H1 (cell line): ENCODE data around the gene IL36RN. TPM values are rescaled to one million over a fixed set of nuclear protein-coding genes. Genes with fewer than 3 reads are reported as not detected.

Experiments used
- CTCF ChIA-PET: fragments of 300-600 bp; sonication (Branson Sonifier 250); formaldehyde crosslinking; loops from one replicate; lab custom pipeline; 2021; ENCODE audit not compliant: partially characterized antibody; lab: Charles Lee
- POLR2A ChIA-PET: fragments of 300-600 bp; sonication (Branson Sonifier 250); formaldehyde crosslinking; loops from one replicate; lab custom pipeline; 2021; ENCODE audit warnings: inconsistent platforms; ENCODE audit not compliant: partially characterized antibody; lab: Charles Lee
- DNase-seq, 2 experiments: peaks; one replicate each; pipeline versions ENCODE4 v3.0.0 to v3.0.0-alpha.2; 2010 to 2022; ENCODE audit warnings: low spot score in 2 of 2, low read depth in 1 of 2, mixed read lengths in 1 of 2
- FAIRE-seq: peaks from 2 replicates; lab custom pipeline; 2011; peaks lifted over from hg19 to GRCh38; lab: Jason Lieb, UNC
- H2AFZ ChIP-seq: 2 replicates; pipeline ENCODE4 v1.8.1; 2012; ENCODE audit warnings: low read length, inconsistent platforms
- H2AK5ac ChIP-seq: 2 replicates; pipeline ENCODE4 v1.6.1; 2013; ENCODE audit warnings: low read depth, low read length
- H2BK120ac ChIP-seq: replicated peaks from 2 replicates; pipeline ENCODE3; 2013; ENCODE audit warnings: low read depth, low read length, inconsistent platforms
- H2BK12ac ChIP-seq: 2 replicates; pipeline ENCODE4 v1.6.1; 2013; ENCODE audit warnings: low read depth, low read length
- H2BK15ac ChIP-seq: 2 replicates; pipeline ENCODE4 v1.6.1; 2013; ENCODE audit warnings: low read length
- H2BK20ac ChIP-seq: 2 replicates; pipeline ENCODE4 v1.6.1; 2013; ENCODE audit warnings: low read length
- H2BK5ac ChIP-seq: 2 replicates; pipeline ENCODE4 v1.6.1; 2013; ENCODE audit warnings: low read depth, low read length
- H3K14ac ChIP-seq: 2 replicates; pipeline ENCODE4 v1.6.1; 2013; ENCODE audit warnings: inconsistent platforms; ENCODE audit not compliant: insufficient read length
- H3K18ac ChIP-seq: 2 replicates; pipeline ENCODE4 v1.6.1; 2013; ENCODE audit warnings: low read length; ENCODE audit errors: extremely low read depth
- H3K23ac ChIP-seq: 2 replicates; pipeline ENCODE4 v1.6.1; 2013; ENCODE audit warnings: inconsistent platforms; ENCODE audit not compliant: insufficient read length
- H3K23me2 ChIP-seq: 2 replicates; pipeline ENCODE4 v1.6.1; 2013; ENCODE audit warnings: low read depth, low read length
- H3K27ac ChIP-seq: 2 replicates; pipeline ENCODE4 v1.6.1; 2011; ENCODE audit warnings: low read depth, low read length, inconsistent platforms
- H3K27me3 ChIP-seq, 4 experiments: replicated peaks in 1 of 4; 1 replicate in 1 of 4; 2 replicates in 3 of 4; pipeline versions ENCODE4 v1.6.1 to v1.8.1; 2011 to 2013; ENCODE audit warnings: low read length in 3 of 4, mild to moderate bottlenecking in 3 of 4, inconsistent platforms in 2 of 4, mixed read lengths in 2 of 4, moderate library complexity in 1 of 4; ENCODE audit not compliant: control insufficient read depth in 3 of 4, insufficient read depth in 3 of 4; ENCODE audit errors: extremely low read depth in 1 of 4
- H3K36me3 ChIP-seq, 4 experiments: 2 replicates each; pipeline versions ENCODE4 v1.6.1 to v1.8.1; 2011 to 2013; ENCODE audit warnings: mild to moderate bottlenecking in 4 of 4, low read length in 3 of 4, moderate library complexity in 2 of 4, control low read depth in 1 of 4, inconsistent platforms in 1 of 4; ENCODE audit not compliant: insufficient read depth in 4 of 4, control insufficient read depth in 2 of 4
- H3K4ac ChIP-seq: replicated peaks from 2 replicates; pipeline ENCODE3; 2013; ENCODE audit warnings: low read length, low read depth, mixed read lengths, inconsistent platforms; ENCODE audit not compliant: insufficient read length
- H3K4me1 ChIP-seq, 4 experiments: replicated peaks in 1 of 4; 1 replicate in 1 of 4; 2 replicates in 3 of 4; pipeline versions ENCODE4 v1.6.1 to v1.8.1; 2011 to 2013; ENCODE audit warnings: low read length in 3 of 4, inconsistent platforms in 2 of 4, mixed read lengths in 1 of 4; ENCODE audit not compliant: insufficient read depth in 4 of 4, control insufficient read depth in 3 of 4
- H3K4me2 ChIP-seq, 2 experiments: 2 replicates each; pipeline versions ENCODE4 v1.6.1 to v1.8.1; 2011 to 2013; ENCODE audit warnings: low read depth in 2 of 2, low read length in 2 of 2, control low read depth in 1 of 2, inconsistent platforms in 1 of 2, mild to moderate bottlenecking in 1 of 2; ENCODE audit not compliant: insufficient read depth in 1 of 2
- H3K4me3 ChIP-seq, 4 experiments: fragments of 200-600, 300-600 bp in 1 of 4; sonication (generic), shearing (Covaris generic), sonication (Bioruptor Twin) in 1 of 4; 2 replicates each; pipeline versions ENCODE4 v1.5.1 to v1.8.1; 2011 to 2016; ENCODE audit warnings: low read length in 4 of 4, low read depth in 3 of 4, control low read depth in 2 of 4, inconsistent platforms in 2 of 4, mild to moderate bottlenecking in 2 of 4, mixed read lengths in 1 of 4, moderate library complexity in 1 of 4; ENCODE audit not compliant: insufficient read depth in 2 of 4; ENCODE audit errors: extremely low read depth in 1 of 4
- H3K56ac ChIP-seq: replicated peaks from 2 replicates; pipeline ENCODE3; 2013; ENCODE audit warnings: low read depth, mild to moderate bottlenecking, mixed read lengths, low read length, inconsistent platforms; ENCODE audit not compliant: insufficient read length
- H3K79me1 ChIP-seq: 2 replicates; pipeline ENCODE4 v1.6.1; 2013; ENCODE audit warnings: low read depth, low read length, control low read depth
- H3K79me2 ChIP-seq, 2 experiments: 2 replicates each; pipeline versions ENCODE4 v1.6.1 to v1.8.1; 2012 to 2013; ENCODE audit warnings: low read length in 2 of 2, mild to moderate bottlenecking in 2 of 2, inconsistent platforms in 1 of 2; ENCODE audit not compliant: insufficient read depth in 2 of 2, control insufficient read depth in 1 of 2
- H3K9ac ChIP-seq, 4 experiments: replicated peaks in 1 of 4; 1 replicate in 1 of 4; 2 replicates in 3 of 4; pipeline versions ENCODE4 v1.6.1 to v1.8.1; 2011 to 2013; ENCODE audit warnings: low read depth in 3 of 4, low read length in 3 of 4, control low read depth in 2 of 4, mild to moderate bottlenecking in 2 of 4, moderate library complexity in 2 of 4, inconsistent platforms in 1 of 4; ENCODE audit errors: extremely low read depth in 1 of 4
- H3K9me3 ChIP-seq, 2 experiments: 2 replicates each; pipeline versions ENCODE4 v1.6.1 to v1.8.1; 2012 to 2013; ENCODE audit warnings: mild to moderate bottlenecking in 2 of 2, moderate library complexity in 2 of 2, control low read depth in 1 of 2, inconsistent platforms in 1 of 2, low read depth in 1 of 2, low read length in 1 of 2, mixed read lengths in 1 of 2; ENCODE audit not compliant: insufficient read depth in 2 of 2
- H4K20me1 ChIP-seq, 2 experiments: replicated peaks in 1 of 2; 2 replicates each; pipeline versions ENCODE3 to v1.8.1; 2011 to 2013; ENCODE audit warnings: inconsistent platforms in 2 of 2, low read length in 2 of 2, mild to moderate bottlenecking in 1 of 2; ENCODE audit not compliant: insufficient read depth in 2 of 2, control insufficient read depth in 1 of 2
- H4K5ac ChIP-seq: 2 replicates; pipeline ENCODE4 v1.6.1; 2013; ENCODE audit warnings: low read length, low read depth, mixed read lengths, inconsistent platforms; ENCODE audit not compliant: insufficient read length
- H4K8ac ChIP-seq: 2 replicates; pipeline ENCODE4 v1.8.0; 2013; ENCODE audit warnings: mild to moderate bottlenecking, moderate library complexity, low read length, inconsistent platforms; ENCODE audit not compliant: insufficient read depth; ENCODE audit errors: extremely low read depth
- H4K91ac ChIP-seq: replicated peaks from 2 replicates; pipeline ENCODE3; 2013; ENCODE audit warnings: low read length, mixed read lengths, inconsistent platforms; ENCODE audit not compliant: insufficient read length
- ATF3 ChIP-seq: IDR thresholded peaks from 2 replicates; pipeline ENCODE4 v1.6.1; 2011; ENCODE audit warnings: low read depth, mild to moderate bottlenecking, low read length; ENCODE audit not compliant: insufficient read depth
- CBX5 ChIP-seq: fragments of 300-800, 300-1000 bp; sonication (generic); IDR thresholded peaks from 2 replicates; pipeline ENCODE4 v1.7.1; 2016; ENCODE audit warnings: antibody characterized with exemption, low read length, low read depth
- E2F6 ChIP-seq: IDR thresholded peaks from 2 replicates; pipeline ENCODE4 v1.6.1; 2012; ENCODE audit warnings: inconsistent platforms
- JUN ChIP-seq: IDR thresholded peaks from 2 replicates; pipeline ENCODE4 v1.6.1; 2011; ENCODE audit warnings: low read depth, mild to moderate bottlenecking, improper control_type of control experiment, low read length
- NANOG ChIP-seq: IDR thresholded peaks from 2 replicates; pipeline ENCODE4 v1.6.1; 2011; ENCODE audit warnings: low read length, low read depth, mild to moderate bottlenecking, inconsistent platforms; ENCODE audit not compliant: insufficient read depth, poor library complexity, severe bottlenecking
- PHF8 ChIP-seq: fragments of 200-600 bp; sonication (generic); conservative IDR thresholded peaks from 2 replicates; pipeline ENCODE4 v1.7.1; 2012; ENCODE audit warnings: low read depth, mild to moderate bottlenecking, inconsistent platforms, low read length, moderate library complexity
- RBBP5 ChIP-seq: IDR thresholded peaks from 2 replicates; pipeline ENCODE4 v1.7.1; 2012; ENCODE audit warnings: low read depth, mild to moderate bottlenecking, inconsistent platforms, low read length, moderate library complexity, borderline replicate concordance
- RFX5 ChIP-seq: IDR thresholded peaks from 2 replicates; pipeline ENCODE4 v1.6.1; 2011; ENCODE audit warnings: low read depth, low read length, improper control_type of control experiment, borderline replicate concordance
- SIRT6 ChIP-seq: IDR thresholded peaks from one replicate; pipeline ENCODE4 v1.7.1; 2012; ENCODE audit warnings: low read length, inconsistent platforms
- WGBS, 2 experiments: shearing (Covaris generic) in 1 of 2; methylation state at CpG; one replicate each; pipeline versions ENCODE4 v1.1.6 to v1.1.7; 2013 to 2015; ENCODE audit warnings: low lambda C conversion rate in 2 of 2, mixed read lengths in 2 of 2, inconsistent platforms in 1 of 2, low coverage in 1 of 2, missing lambda C conversion rate in 1 of 2; ENCODE audit not compliant: insufficient replicate concordance in 2 of 2, insufficient coverage in 1 of 2, insufficient read length in 1 of 2; ENCODE audit errors: extremely low coverage in 1 of 2, missing lambda C conversion rate in 1 of 2; 5-methylcytosine and 5-hydroxymethylcytosine counted together
- polyA plus RNA-seq, 7 experiments: library from polyadenylated mRNA; depleted of rRNA in 3 of 7; stranded (reverse) in 5 of 7; unstranded in 2 of 7; fragments of >200 nt in 5 of 7; fragments of 200-250 nt in 2 of 7; gene quantifications; 1 replicate in 5 of 7; 2 replicates in 1 of 7; 4 replicates in 1 of 7; pipeline versions ENCODE4 v1.2.1 to v1.2.3, GENCODE V29; 2011 to 2013; ENCODE audit warnings: missing spikeins in 2 of 7, mixed read lengths in 2 of 7
- total RNA-seq: library from RNA; stranded (reverse); fragmentation: NEBNext Ultra II Directional; extraction: Animal tissue kit (Norgen Biotek cat#: 25700); gene quantifications from 2 replicates; pipeline ENCODE4 v1.2.1, GENCODE V29; 2021

The IL36RN gene
- total and polyA plus RNA-seq, 2 of the 8 experiments (the other 6 are each of a cell fraction or from before 2014, with no cell fraction given) = not detected

GRCh38 chr2:113111823-113112287 is 52.9 kb downstream of the IL36RN start:
- no peaks in the 10 kb centered on the region for H3K9me3 ChIP-seq
- H3K4ac ChIP-seq = no peak overlapping the region
- ChIA-PET POLR2A (no interaction called here), CTCF (interaction anchor here (0.5 to 2.1 kb wide), 4 partner anchors 32 to 191 kb away, joined by 3 to 10 read pairs (median 4); no protein-coding TSS in a partner anchor)
- no peak overlapping the region for H2BK120ac ChIP-seq
- H3K23me2 ChIP-seq = no peaks in the 10 kb centered on the region
- H3K4me3 ChIP-seq = no peak overlapping the region
- H2BK20ac ChIP-seq = no peak overlapping the region
- H2BK12ac ChIP-seq = no peak overlapping the region
- H3K4me2 ChIP-seq = no peak overlapping the region
- no peak overlapping the region for H2AFZ ChIP-seq
- no peaks in the 10 kb centered on the region for H3K79me2 ChIP-seq
- H3K79me1 ChIP-seq = no peaks in the 10 kb centered on the region
- no peak overlapping the region for H4K91ac ChIP-seq
- no peak overlapping the region for H3K56ac ChIP-seq
- no peaks in the 10 kb centered on the region for H3K36me3 ChIP-seq
- FAIRE-seq = no peak
- H3K18ac ChIP-seq = no peak overlapping the region
- no peak overlapping the region for H4K5ac ChIP-seq
- TF ChIP-seq SIRT6 = no peak
- TF ChIP-seq PHF8 = no peak
- TF ChIP-seq ATF3 = no peak
- no peak for TF ChIP-seq RBBP5
- no peak for TF ChIP-seq E2F6
- no peak for TF ChIP-seq NANOG
- no peak for TF ChIP-seq JUN
- no peak for TF ChIP-seq CBX5
- no peak for TF ChIP-seq RFX5
- TF ChIP-seq, all 59 proteins: peak for 0
- no peaks in the 10 kb centered on the region for H3K27me3 ChIP-seq
- H2BK15ac ChIP-seq = no peak overlapping the region
- H2AK5ac ChIP-seq = no peak overlapping the region
- H2BK5ac ChIP-seq = no peak overlapping the region
- H4K8ac ChIP-seq = no peak overlapping the region
- 77% methylated on average over 6 of the region's 6 CpGs; no CpG with 5 or more reads in 1 of the 2 experiments for WGBS, 2 experiments
- H3K27ac ChIP-seq = no peak overlapping the region
- no peak for DNase-seq
- no peaks in the 10 kb centered on the region for H4K20me1 ChIP-seq
- H3K4me1 ChIP-seq = peaks cover 0 to 4% (median 0%) of the 10 kb centered on the region in 4 experiments; a peak in 1 of 7 replicates
- H3K9ac ChIP-seq = no peak overlapping the region
- no peak overlapping the region for H3K23ac ChIP-seq
- no peak overlapping the region for H3K14ac ChIP-seq
